DND-41 (cell line): Measurements from ENCODE around the gene IL21.

Experiments used
- ATAC-seq: fragments of 200-7000 bp; cut with Tn5 transposase; 3 replicates; pipeline ENCODE4 v1.9.1; 2021; ENCODE audit warnings: low read depth; ENCODE audit not compliant: insufficient read depth
- DNase-seq: peaks from one replicate; pipeline ENCODE4 v3.0.0-alpha.2; 2020
- H2AFZ ChIP-seq: 2 replicates; pipeline ENCODE4 v1.6.0; 2012; ENCODE audit warnings: low read depth, low read length
- H3K27ac ChIP-seq: 2 replicates; pipeline ENCODE4 v1.5.1; 2012; ENCODE audit warnings: low read length, inconsistent platforms
- H3K27me3 ChIP-seq: fragments of 200-600 bp; sonication (generic); 2 replicates; pipeline ENCODE4 v1.6.0; 2012; ENCODE audit warnings: low read length, mild to moderate bottlenecking, inconsistent platforms; ENCODE audit not compliant: insufficient read depth, poor library complexity
- H3K36me3 ChIP-seq: 2 replicates; pipeline ENCODE4 v1.5.1; 2012; ENCODE audit warnings: low read length, inconsistent platforms; ENCODE audit not compliant: insufficient read depth
- H3K4me1 ChIP-seq: 2 replicates; pipeline ENCODE4 v1.5.1; 2012; ENCODE audit warnings: mild to moderate bottlenecking, low read length; ENCODE audit not compliant: insufficient read depth
- H3K4me2 ChIP-seq: 2 replicates; pipeline ENCODE4 v1.6.0; 2012; ENCODE audit warnings: mild to moderate bottlenecking, moderate library complexity, low read length, inconsistent platforms; ENCODE audit not compliant: insufficient read depth
- H3K4me3 ChIP-seq, 2 experiments: fragments of 200-600 bp in 1 of 2; shearing (Covaris generic) in 1 of 2; 2 replicates each; pipeline ENCODE4 v1.5.1; 2012 to 2016; ENCODE audit warnings: inconsistent platforms in 2 of 2, low read length in 2 of 2, mild to moderate bottlenecking in 2 of 2, low read depth in 1 of 2, moderate library complexity in 1 of 2
- H3K79me2 ChIP-seq: 2 replicates; pipeline ENCODE4 v1.6.0; 2012; ENCODE audit warnings: low read length, inconsistent platforms; ENCODE audit not compliant: insufficient read depth
- H3K9ac ChIP-seq: 2 replicates; pipeline ENCODE4 v1.6.0; 2012; ENCODE audit warnings: low read depth, mild to moderate bottlenecking, inconsistent platforms, low read length, moderate library complexity
- H3K9me3 ChIP-seq: 2 replicates; pipeline ENCODE4 v1.5.1; 2012; ENCODE audit warnings: low read length, moderate library complexity, mild to moderate bottlenecking, inconsistent platforms; ENCODE audit not compliant: insufficient read depth, severe bottlenecking
- H4K20me1 ChIP-seq: 2 replicates; pipeline ENCODE4 v1.6.0; 2012; ENCODE audit warnings: low read length; ENCODE audit not compliant: insufficient read depth
- CTCF ChIP-seq: IDR thresholded peaks from 2 replicates; pipeline ENCODE4 v1.5.1; 2012; ENCODE audit warnings: borderline replicate concordance, low read length, moderate library complexity, mild to moderate bottlenecking; ENCODE audit not compliant: poor library complexity, severe bottlenecking; ENCODE audit errors: extremely low read depth
- EZH2 ChIP-seq: IDR thresholded peaks from 3 replicates; pipeline ENCODE4 v1.6.1; 2012; ENCODE audit warnings: borderline replicate concordance, low read depth, mild to moderate bottlenecking, moderate library complexity, low read length, inconsistent platforms; ENCODE audit not compliant: severe bottlenecking

Gene IL21

DNA sequence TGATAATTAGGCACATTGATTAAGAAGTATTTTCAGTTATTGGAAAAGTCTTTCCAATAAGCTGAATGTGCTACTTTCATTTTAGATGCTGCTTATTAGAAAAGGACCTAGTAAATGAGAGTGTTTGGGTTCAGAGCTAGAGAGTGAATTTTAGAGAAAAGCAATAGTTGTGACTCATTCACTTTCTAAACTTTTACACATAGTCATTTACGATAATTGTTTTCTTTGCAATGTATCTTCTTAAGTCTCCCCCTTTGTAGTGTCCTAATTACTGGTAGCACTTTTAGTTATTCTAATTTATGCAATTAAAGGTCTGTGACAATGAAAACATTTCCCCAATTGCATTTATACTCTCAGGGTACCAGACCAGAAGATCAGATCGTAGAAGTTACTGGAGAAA is 1.3 kb downstream of the IL21 start:
- Histone ChIP-seq H3K4me2 (no peak overlapping the region), H3K4me1 (no peaks in the 10 kb centered on the region), H3K79me2 (no peaks in the 10 kb centered on the region), H3K36me3 (no peaks in the 10 kb centered on the region), H4K20me1 (no peaks in the 10 kb centered on the region), H3K27me3 (peaks cover 36% of the 10 kb centered on the region), H3K27ac (no peak overlapping the region), H3K9me3 (no peaks in the 10 kb centered on the region), H3K4me3 (no peak overlapping the region), H2AFZ (no peak overlapping the region), H3K9ac (no peak overlapping the region)
- no peak for TF ChIP-seq CTCF
- TF ChIP-seq EZH2 = no peak
- ATAC-seq (no peak), DNase-seq (no peak)

DNA sequence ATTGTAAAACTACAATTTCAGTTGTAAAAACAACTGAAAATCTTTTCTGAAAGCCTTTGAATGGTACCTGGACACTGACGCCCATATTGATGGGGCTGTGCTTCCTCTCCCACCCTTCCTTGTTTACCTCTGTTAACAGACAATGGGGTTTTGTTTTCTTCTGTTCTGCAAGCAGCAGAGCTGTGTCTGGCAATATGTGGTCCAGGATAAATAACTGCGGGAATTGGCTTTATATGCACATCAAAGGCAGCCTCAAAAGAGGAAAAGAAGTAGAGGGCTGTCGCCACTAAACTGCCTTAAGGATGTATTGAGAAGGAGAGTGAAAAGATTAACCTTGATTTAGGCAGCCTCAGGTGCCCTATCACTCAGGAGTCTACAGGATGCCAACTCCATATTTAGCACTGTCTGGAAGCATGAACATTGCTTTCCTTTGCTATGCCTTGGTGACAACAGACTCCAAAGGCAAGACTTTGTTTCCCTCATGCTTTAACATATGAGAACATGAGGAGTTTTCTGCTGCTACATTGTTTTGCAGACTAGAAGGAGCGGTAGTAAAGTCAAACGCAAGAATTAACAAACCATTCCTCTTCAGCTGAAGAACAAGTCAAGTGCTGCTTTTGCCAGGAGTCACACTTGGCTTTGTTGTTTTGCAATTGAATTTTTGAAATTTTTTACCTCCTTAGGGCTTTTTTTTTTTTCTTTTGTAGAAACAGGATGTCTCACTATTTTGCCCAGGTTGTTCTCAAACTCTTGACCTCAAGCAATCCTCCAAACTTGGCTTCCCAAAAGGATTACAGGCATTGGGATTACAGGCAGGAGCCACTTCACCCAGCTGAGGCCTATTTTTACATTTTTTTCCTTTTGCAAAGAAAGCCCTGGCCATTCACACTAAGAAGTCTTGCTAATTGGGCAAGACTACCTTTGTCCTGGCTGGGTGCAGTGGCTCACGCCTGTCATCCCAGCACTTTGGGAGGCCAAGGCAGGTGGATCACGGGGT is 3.0 kb downstream of the IL21 start:
- peaks cover 25% of the 10 kb centered on the region for H3K27me3 ChIP-seq
- no peak overlapping the region for H3K27ac ChIP-seq
- ATAC-seq (no peak), DNase-seq (no peak)
- no peaks in the 10 kb centered on the region for H3K4me1 ChIP-seq
- no peaks in the 10 kb centered on the region for H4K20me1 ChIP-seq
- H2AFZ ChIP-seq = no peak overlapping the region
- H3K4me2 ChIP-seq = no peak overlapping the region
- no peaks in the 10 kb centered on the region for H3K9me3 ChIP-seq
- no peak overlapping the region for H3K4me3 ChIP-seq
- H3K36me3 ChIP-seq = no peaks in the 10 kb centered on the region
- TF ChIP-seq EZH2 = no peak
- no peaks in the 10 kb centered on the region for H3K79me2 ChIP-seq
- no peak overlapping the region for H3K9ac ChIP-seq

GRCh38 chr4:122616915-122617596 is 3.8 kb downstream of the IL21 start:
- TF ChIP-seq EZH2 = no peak
- no peak for TF ChIP-seq CTCF
- no peak for ATAC-seq
- no peak overlapping the region for H3K9ac ChIP-seq

GRCh38 chr4:122614621-122615020 is 6.2 kb downstream of the IL21 start:
- Histone ChIP-seq H3K27me3 (peaks cover 21% of the 10 kb centered on the region), H3K4me3 (no peak overlapping the region), H3K9me3 (no peaks in the 10 kb centered on the region), H3K27ac (no peak overlapping the region), H3K4me1 (no peaks in the 10 kb centered on the region), H3K36me3 (no peaks in the 10 kb centered on the region), H4K20me1 (no peaks in the 10 kb centered on the region), H3K4me2 (no peak overlapping the region), H2AFZ (no peak overlapping the region), H3K9ac (no peak overlapping the region), H3K79me2 (no peaks in the 10 kb centered on the region)
- ATAC-seq (no peak), DNase-seq (no peak)
- no peak for TF ChIP-seq CTCF
- TF ChIP-seq EZH2 = no peak

More at GRCh38 chr4:122616915-122617596, 3.8 kb downstream of the IL21 start:
- H4K20me1 ChIP-seq = no peaks in the 10 kb centered on the region
- H3K36me3 ChIP-seq = no peaks in the 10 kb centered on the region
- no peak overlapping the region for H3K27ac ChIP-seq
- peaks cover 23% of the 10 kb centered on the region for H3K27me3 ChIP-seq
- H3K4me2 ChIP-seq = no peak overlapping the region
- no peak overlapping the region for H3K4me3 ChIP-seq
- H2AFZ ChIP-seq = no peak overlapping the region
- H3K4me1 ChIP-seq = no peaks in the 10 kb centered on the region
- DNase-seq = no peak
- no peaks in the 10 kb centered on the region for H3K9me3 ChIP-seq
- H3K79me2 ChIP-seq = no peaks in the 10 kb centered on the region
